B cell (primary cell): ENCODE results near the gene SLC32A1. TPM values are rescaled to one million over a fixed set of nuclear protein-coding genes. Genes with fewer than 3 reads are reported as not detected.

Experiments
- ATAC-seq: fragments of 200-7000 bp; cut with Tn5 transposase; one replicate; pipeline ENCODE4 v1.10.0; 2021; ENCODE audit warnings: low read depth, mild to moderate bottlenecking, moderate number of reproducible peaks, moderate library complexity
- CTCF ChIA-PET: fragments of 350-600 bp; sonication (Branson Sonifier 250); formaldehyde crosslinking; loops from one replicate; lab custom pipeline; 2021; ENCODE audit warnings: antibody characterized with exemption, inconsistent platforms; lab: Charles Lee
- POLR2A ChIA-PET: fragments of 350-600 bp; sonication (Branson Sonifier 250); formaldehyde crosslinking; loops from one replicate; lab custom pipeline; 2021; ENCODE audit warnings: antibody characterized with exemption; lab: Charles Lee
- DNase-seq: peaks from one replicate; pipeline ENCODE4 v3.0.0; 2013
- H2AFZ ChIP-seq: 2 replicates; pipeline ENCODE4 v1.6.1; 2012; ENCODE audit warnings: mild to moderate bottlenecking, low read depth, low read length; ENCODE audit not compliant: insufficient read depth, poor library complexity, severe bottlenecking
- H3K27ac ChIP-seq, 2 donors: 1 replicate in 1 of 2; 2 replicates in 1 of 2; pipeline ENCODE4 v1.5.1; 2012 to 2013; ENCODE audit warnings: low read length in 2 of 2, mild to moderate bottlenecking in 2 of 2, moderate library complexity in 1 of 2
- H3K27me3 ChIP-seq, 4 experiments: fragments of 200-600 bp in 1 of 4; sonication (generic) in 1 of 4; replicated peaks in 1 of 4; 1 replicate in 2 of 4; 2 replicates in 2 of 4; pipeline versions ENCODE4 v1.6.1 to v1.7.0; 2013 to 2016; ENCODE audit warnings: low read length in 3 of 4, mild to moderate bottlenecking in 2 of 4, mixed read lengths in 1 of 4, moderate library complexity in 1 of 4; ENCODE audit not compliant: insufficient read depth in 4 of 4, control insufficient read depth in 3 of 4; ENCODE audit errors: control extremely low read depth in 1 of 4
- H3K36me3 ChIP-seq, 2 experiments: replicated peaks in 1 of 2; 1 replicate in 1 of 2; 2 replicates in 1 of 2; pipeline versions ENCODE4 v1.6.1 to v1.7.1; 2013; ENCODE audit warnings: low read length in 1 of 2; ENCODE audit not compliant: insufficient read depth in 2 of 2, control insufficient read depth in 1 of 2; ENCODE audit errors: control extremely low read depth in 1 of 2, extremely low read depth in 1 of 2
- H3K4me1 ChIP-seq, 2 donors: fragments of 200-600 bp in 1 of 2; sonication (generic) in 1 of 2; 1 replicate in 1 of 2; 2 replicates in 1 of 2; pipeline versions ENCODE4 v1.5.1 to v1.6.1; 2013 to 2017; ENCODE audit warnings: low read length in 2 of 2; ENCODE audit not compliant: control insufficient read depth in 2 of 2, insufficient read depth in 2 of 2
- H3K4me2 ChIP-seq: replicated peaks from 2 replicates; pipeline ENCODE3; 2012; ENCODE audit warnings: mild to moderate bottlenecking, low read depth, low read length; ENCODE audit not compliant: poor library complexity, severe bottlenecking
- H3K4me3 ChIP-seq, 5 experiments: fragments of 200-600 bp in 1 of 5; sonication (generic) in 1 of 5; 1 replicate in 3 of 5; 2 replicates in 2 of 5; pipeline versions ENCODE4 v1.5.1 to v1.7.0; 2011 to 2016; ENCODE audit warnings: low read length in 4 of 5, mild to moderate bottlenecking in 4 of 5, low read depth in 2 of 5, control low read depth in 1 of 5, moderate library complexity in 1 of 5; ENCODE audit not compliant: insufficient read depth in 1 of 5; ENCODE audit errors: control extremely low read depth in 1 of 5, extremely low read depth in 1 of 5
- H3K79me2 ChIP-seq: fragments of 200-600 bp; sonication (generic); one replicate; pipeline ENCODE4 v1.6.0; 2016; ENCODE audit warnings: low read length; ENCODE audit not compliant: control insufficient read depth, insufficient read depth
- H3K9ac ChIP-seq: fragments of 200-600 bp; sonication (generic); 2 replicates; pipeline ENCODE4 v1.6.1; 2017; ENCODE audit warnings: mild to moderate bottlenecking, low read length, moderate library complexity
- H3K9me3 ChIP-seq, 3 donors: one replicate each; pipeline versions ENCODE4 v1.6.1 to v1.7.1; 2013; ENCODE audit warnings: low read length in 2 of 3; ENCODE audit not compliant: control insufficient read depth in 2 of 3, insufficient read depth in 1 of 3; ENCODE audit errors: control extremely low read depth in 1 of 3
- H4K20me1 ChIP-seq: 2 replicates; pipeline ENCODE4 v1.6.0; 2012; ENCODE audit warnings: mild to moderate bottlenecking, low read length; ENCODE audit not compliant: insufficient read depth, control insufficient read depth, poor library complexity, severe bottlenecking
- H3K27ac Mint-ChIP-seq: one replicate; pipeline ENCODE4 v1.8.0; 2021; ENCODE audit warnings: mixed read lengths
- H3K27me3 Mint-ChIP-seq: one replicate; pipeline ENCODE4 v1.8.0; 2021; ENCODE audit warnings: mixed read lengths
- H3K4me1 Mint-ChIP-seq: one replicate; pipeline ENCODE4 v1.8.0; 2021; ENCODE audit warnings: mixed read lengths
- H3K4me3 Mint-ChIP-seq: one replicate; pipeline ENCODE4 v1.8.0; 2021; ENCODE audit warnings: mixed read lengths
- H3K9me3 Mint-ChIP-seq: one replicate; pipeline ENCODE4 v1.8.0; 2022; ENCODE audit warnings: mixed read lengths; ENCODE audit not compliant: insufficient read depth
- EZH2 ChIP-seq: IDR thresholded peaks from 2 replicates; pipeline ENCODE4 v1.6.1; 2012; ENCODE audit warnings: borderline replicate concordance, low read depth, mild to moderate bottlenecking, moderate library complexity, low read length; ENCODE audit not compliant: insufficient read depth, poor library complexity, severe bottlenecking
- WGBS: methylation state at CpG from one replicate; pipeline ENCODE4 v1.1.5; 2013; ENCODE audit warnings: missing lambda C conversion rate; ENCODE audit not compliant: insufficient coverage; 5-methylcytosine and 5-hydroxymethylcytosine counted together
- intact Hi-C: fragments of 100-400 bp; cut with micrococcal nuclease; formaldehyde crosslinking; loops from one replicate; pipeline ENCODE4 v1.10.0; 2022
- polyA plus RNA-seq: library from polyadenylated mRNA; depleted of rRNA; stranded (reverse); fragments of >200 nt; gene quantifications from 2 replicates; pipeline ENCODE4 v1.2.3, GENCODE V29; 2012
- total RNA-seq, 2 donors: library from RNA; stranded (reverse); fragments of 120-200 nt in 1 of 2; gene quantifications; 1 replicate in 1 of 2; 2 replicates in 1 of 2; pipeline versions ENCODE4 v1.2.3 to v1.2.4, GENCODE V29; 2013 to 2022
- TF ChIP-seq, protein P1 (sequence below): fragments of 200-600 bp; IDR thresholded peaks from one replicate; pipeline ENCODE4 v1.8.0; 2022; ENCODE audit warnings: antibody characterized with exemption, mild to moderate bottlenecking

Gene SLC32A1
- total and polyA plus RNA-seq, 2 donors (not counting 1 experiment from before 2014, with no cell fraction given) = not detected

DNA sequence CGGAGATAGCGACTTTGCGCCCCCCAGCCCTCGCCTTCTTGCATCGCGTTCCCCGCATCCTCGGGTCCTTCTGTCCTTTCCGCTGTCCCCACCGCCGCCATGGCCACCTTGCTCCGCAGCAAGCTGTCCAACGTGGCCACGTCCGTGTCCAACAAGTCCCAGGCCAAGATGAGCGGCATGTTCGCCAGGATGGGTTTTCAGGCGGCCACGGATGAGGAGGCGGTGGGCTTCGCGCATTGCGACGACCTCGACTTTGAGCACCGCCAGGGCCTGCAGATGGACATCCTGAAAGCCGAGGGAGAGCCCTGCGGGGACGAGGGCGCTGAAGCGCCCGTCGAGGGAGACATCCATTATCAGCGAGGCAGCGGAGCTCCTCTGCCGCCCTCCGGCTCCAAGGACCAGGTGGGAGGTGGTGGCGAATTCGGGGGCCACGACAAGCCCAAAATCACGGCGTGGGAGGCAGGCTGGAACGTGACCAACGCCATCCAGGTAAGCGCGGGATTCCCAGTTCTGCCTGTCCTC is 401 bp downstream of the SLC32A1 start:
- H3K4me3 Mint-ChIP-seq = peak overlapping the region; percentile 66
- 15% methylated on average over 46 of the region's 46 CpGs for WGBS

More for the DNA sequence above, 401 bp downstream of the SLC32A1 start:
- H2AFZ ChIP-seq = peak overlapping the region; percentile 45
- Mint-ChIP-seq H3K27me3 (peaks cover 83% of the 10 kb centered on the region), H3K9me3 (peaks cover 2% of the 10 kb centered on the region), H3K4me1 (peaks cover 57% of the 10 kb centered on the region), H3K27ac (no peak overlapping the region)
- intact Hi-C loops = loop anchor here (5.0 kb wide), 1 partner anchor 238 kb away; the partner anchor contains the start of gene DHX35
- H3K27ac ChIP-seq = no peak overlapping the region
- ChIA-PET POLR2A (no interaction called here), CTCF (interaction anchor here (0.6 to 3.3 kb wide), 5 partner anchors 27 to 237 kb away, joined by 3 to 27 read pairs (median 4); partner anchors contain the start of gene DHX35)
- ATAC-seq (no peak), DNase-seq (peak; percentile 42)
- H3K9ac ChIP-seq = peak overlapping the region; percentile 21
- peak overlapping the region in 1 of 5 experiments; percentile 23 for H3K4me3 ChIP-seq
- H3K4me1 ChIP-seq = peaks cover 70 to 73% of the 10 kb centered on the region in 2 donors
- H3K4me2 ChIP-seq = peak overlapping the region; percentile 71
- H3K79me2 ChIP-seq = no peaks in the 10 kb centered on the region
- no peaks in the 10 kb centered on the region for H3K36me3 ChIP-seq
- H4K20me1 ChIP-seq = no peaks in the 10 kb centered on the region
- peaks cover 0 to 97% (median 82%) of the 10 kb centered on the region in 4 experiments for H3K27me3 ChIP-seq
- peaks cover 0 to 64% (median 17%) of the 10 kb centered on the region in 3 donors for H3K9me3 ChIP-seq
- TF ChIP-seq, protein P1, sequence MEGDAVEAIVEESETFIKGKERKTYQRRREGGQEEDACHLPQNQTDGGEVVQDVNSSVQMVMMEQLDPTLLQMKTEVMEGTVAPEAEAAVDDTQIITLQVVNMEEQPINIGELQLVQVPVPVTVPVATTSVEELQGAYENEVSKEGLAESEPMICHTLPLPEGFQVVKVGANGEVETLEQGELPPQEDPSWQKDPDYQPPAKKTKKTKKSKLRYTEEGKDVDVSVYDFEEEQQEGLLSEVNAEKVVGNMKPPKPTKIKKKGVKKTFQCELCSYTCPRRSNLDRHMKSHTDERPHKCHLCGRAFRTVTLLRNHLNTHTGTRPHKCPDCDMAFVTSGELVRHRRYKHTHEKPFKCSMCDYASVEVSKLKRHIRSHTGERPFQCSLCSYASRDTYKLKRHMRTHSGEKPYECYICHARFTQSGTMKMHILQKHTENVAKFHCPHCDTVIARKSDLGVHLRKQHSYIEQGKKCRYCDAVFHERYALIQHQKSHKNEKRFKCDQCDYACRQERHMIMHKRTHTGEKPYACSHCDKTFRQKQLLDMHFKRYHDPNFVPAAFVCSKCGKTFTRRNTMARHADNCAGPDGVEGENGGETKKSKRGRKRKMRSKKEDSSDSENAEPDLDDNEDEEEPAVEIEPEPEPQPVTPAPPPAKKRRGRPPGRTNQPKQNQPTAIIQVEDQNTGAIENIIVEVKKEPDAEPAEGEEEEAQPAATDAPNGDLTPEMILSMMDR = no peak
- no peak for TF ChIP-seq EZH2
